Measurements from ENCODE around the gene KRTAP1-5. TPM values are rescaled to one million over a fixed set of nuclear protein-coding genes. Genes with fewer than 3 reads are reported as not detected.

Gene KRTAP1-5
- total and polyA plus RNA-seq, 2 experiments from 2014 or later, result not detected

GRCh38 chr17:40992666-40993065, 34.3 kb downstream of the KRTAP1-5 start:
- Histone ChIP-seq H3K9me3 (ENCODE audit: low read depth) (no peaks in the 10 kb centered on the region), H4K20me1 (ENCODE audit: insufficient read depth, poor library complexity, severe bottlenecking) (no peaks in the 10 kb centered on the region), H3K4me3 (no peak overlapping the region), H3K4me1 (ENCODE audit: insufficient read depth) (no peaks in the 10 kb centered on the region), H3K79me2 (no peaks in the 10 kb centered on the region), H3K36me3 (replicated peaks; ENCODE audit: insufficient read depth, low read depth) (no peaks in the 10 kb centered on the region), H3K9me2 (replicated peaks; ENCODE audit: insufficient read depth) (no peaks in the 10 kb centered on the region), H3K4me2 (no peak overlapping the region), H2AFZ (no peak overlapping the region), H3K27me3 (peaks cover 3% of the 10 kb centered on the region), H3K27ac (no peak overlapping the region)
- DNase-seq (ENCODE audit: low spot score), result no peak
- no peak for TF ChIP-seq CTCF (IDR thresholded peaks at IDR 0.05; ENCODE audit: poor library complexity)
- TF ChIP-seq EZH2phosphoT487 (IDR thresholded peaks at IDR 0.05; ENCODE audit: low read depth, severe bottlenecking, unreplicated experiment), result no peak
- TF ChIP-seq EZH2 (IDR thresholded peaks at IDR 0.05; ENCODE audit: borderline replicate concordance), result no peak
- 89% methylated on average over 3 of the region's 3 CpGs for WGBS (ENCODE audit: low lambda C conversion rate, missing lambda C conversion rate)

GRCh38 chr17:40986920-40987319, 40.1 kb downstream of the KRTAP1-5 start:
- TF ChIP-seq EZH2 (IDR thresholded peaks at IDR 0.05; ENCODE audit: borderline replicate concordance), result no peak
- TF ChIP-seq EZH2phosphoT487 (IDR thresholded peaks at IDR 0.05; ENCODE audit: low read depth, severe bottlenecking, unreplicated experiment), result no peak
- no peak for TF ChIP-seq CTCF (IDR thresholded peaks at IDR 0.05; ENCODE audit: poor library complexity)
- Histone ChIP-seq H3K79me2 (no peaks in the 10 kb centered on the region), H3K36me3 (replicated peaks; ENCODE audit: insufficient read depth, low read depth) (no peaks in the 10 kb centered on the region), H3K27ac (no peak overlapping the region), H3K27me3 (no peaks in the 10 kb centered on the region), H3K4me2 (no peak overlapping the region), H4K20me1 (ENCODE audit: insufficient read depth, poor library complexity, severe bottlenecking) (no peaks in the 10 kb centered on the region), H2AFZ (no peak overlapping the region), H3K9me3 (ENCODE audit: low read depth) (no peaks in the 10 kb centered on the region), H3K4me1 (ENCODE audit: insufficient read depth) (no peaks in the 10 kb centered on the region), H3K9me2 (replicated peaks; ENCODE audit: insufficient read depth) (no peaks in the 10 kb centered on the region), H3K4me3 (no peak overlapping the region)
- no peak for DNase-seq (ENCODE audit: low spot score)
- 77% methylated on average over 8 of the region's 8 CpGs for WGBS (ENCODE audit: low lambda C conversion rate, missing lambda C conversion rate)

DNA sequence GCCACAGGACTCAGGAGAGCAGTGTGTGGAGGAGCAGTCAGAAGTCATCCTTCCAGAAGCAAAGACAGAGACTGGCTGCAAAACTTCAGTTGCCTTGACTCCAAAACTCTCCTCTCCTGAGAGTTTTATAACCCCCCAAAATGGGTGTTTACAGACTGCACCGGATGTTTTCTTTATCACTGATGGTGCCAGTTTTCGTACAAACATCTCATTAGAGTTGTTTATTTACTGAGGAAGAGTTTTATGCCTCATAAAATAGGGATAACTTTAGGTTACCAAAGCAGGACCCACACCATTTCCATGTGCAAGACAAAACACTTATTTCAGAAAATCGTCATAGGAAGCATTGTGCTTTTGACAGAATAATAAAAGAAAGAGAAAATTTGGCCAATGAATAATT, 42.8 kb downstream of the KRTAP1-5 start, which contains the start of gene KRT40:
Gene KRT40 (minus strand): TSS at position 101 of the 400 bp plus-strand sequence. CDS start 53 bp downstream, at position 48.
- Histone ChIP-seq H2AFZ (no peak within 1 kb of the TSS), H3K36me3 (replicated peaks; ENCODE audit: insufficient read depth, low read depth) (no peaks in the 10 kb centered on the region), H4K20me1 (ENCODE audit: insufficient read depth, poor library complexity, severe bottlenecking) (no peaks in the 10 kb centered on the region), H3K79me2 (no peaks in the 10 kb centered on the region), H3K27ac (no peak within 1 kb of the TSS), H3K9me3 (ENCODE audit: low read depth) (no peaks in the 10 kb centered on the region), H3K27me3 (no peaks in the 10 kb centered on the region), H3K4me1 (ENCODE audit: insufficient read depth) (peaks cover 6% of the 10 kb centered on the region), H3K9me2 (replicated peaks; ENCODE audit: insufficient read depth) (no peaks in the 10 kb centered on the region), H3K4me2 (no peak within 1 kb of the TSS), H3K4me3 (no peak within 1 kb of the TSS)
- no peak for DNase-seq (ENCODE audit: low spot score)
- 59% methylated on average over 3 of the region's 3 CpGs for WGBS (ENCODE audit: low lambda C conversion rate, missing lambda C conversion rate)
- no peak for TF ChIP-seq EZH2phosphoT487 (IDR thresholded peaks at IDR 0.05; ENCODE audit: low read depth, severe bottlenecking, unreplicated experiment)
- TF ChIP-seq CTCF (IDR thresholded peaks at IDR 0.05; ENCODE audit: poor library complexity), result no peak
- TF ChIP-seq EZH2 (IDR thresholded peaks at IDR 0.05; ENCODE audit: borderline replicate concordance), result no peak

DNA sequence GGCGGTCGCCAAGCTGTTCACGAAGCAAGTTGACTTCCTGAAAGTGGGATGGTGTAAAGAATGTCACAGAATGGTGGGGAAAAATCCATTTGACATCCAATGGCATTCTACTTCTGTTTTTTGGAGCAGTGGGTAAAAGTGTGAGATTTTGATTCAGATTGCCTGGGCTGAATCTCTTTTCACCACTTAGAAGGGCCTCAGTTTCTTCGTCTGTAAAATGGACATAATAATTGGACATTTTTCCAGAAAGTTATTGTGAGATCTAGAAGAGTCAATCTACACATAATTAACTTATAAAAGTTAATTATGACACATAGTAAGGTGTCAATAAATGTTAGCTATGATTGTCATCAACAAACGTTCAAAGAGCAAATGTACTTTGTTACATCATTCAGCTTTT, 45.9 kb downstream of the KRTAP1-5 start:
- H3K27me3 ChIP-seq, result no peaks in the 10 kb centered on the region
- no peak for TF ChIP-seq EZH2phosphoT487 (IDR thresholded peaks at IDR 0.05; ENCODE audit: low read depth, severe bottlenecking, unreplicated experiment)
- TF ChIP-seq EZH2 (IDR thresholded peaks at IDR 0.05; ENCODE audit: borderline replicate concordance), result no peak
- no peak for TF ChIP-seq CTCF (IDR thresholded peaks at IDR 0.05; ENCODE audit: poor library complexity)
- peaks cover 6% of the 10 kb centered on the region for H3K4me1 ChIP-seq (ENCODE audit: insufficient read depth)
- H2AFZ ChIP-seq, result peak overlapping the region; percentile 8
- H4K20me1 ChIP-seq (ENCODE audit: insufficient read depth, poor library complexity, severe bottlenecking), result no peaks in the 10 kb centered on the region
- H3K79me2 ChIP-seq, result no peaks in the 10 kb centered on the region
- peak overlapping the region; percentile 47 for H3K4me2 ChIP-seq
- no peak for DNase-seq (ENCODE audit: low spot score)
- no peaks in the 10 kb centered on the region for H3K9me2 ChIP-seq (replicated peaks; ENCODE audit: insufficient read depth)
- H3K27ac ChIP-seq, result no peak overlapping the region
- 67% methylated on average over 5 of the region's 5 CpGs for WGBS (ENCODE audit: low lambda C conversion rate, missing lambda C conversion rate)
- H3K36me3 ChIP-seq (replicated peaks; ENCODE audit: insufficient read depth, low read depth), result no peaks in the 10 kb centered on the region
- no peak overlapping the region for H3K4me3 ChIP-seq
- no peaks in the 10 kb centered on the region for H3K9me3 ChIP-seq (ENCODE audit: low read depth)

All from hepatocyte (in vitro differentiated cells).